ENCODE results near the gene CDK14. TPM values are rescaled to one million over a fixed set of nuclear protein-coding genes. Genes with fewer than 3 reads are reported as not detected.

Gene CDK14
- total RNA-seq, 5 donors from 2014 or later (not counting 1 experiment from before 2014, with no cell fraction given): 0.86 to 6.6 (median 1.6) TPM

DNA sequence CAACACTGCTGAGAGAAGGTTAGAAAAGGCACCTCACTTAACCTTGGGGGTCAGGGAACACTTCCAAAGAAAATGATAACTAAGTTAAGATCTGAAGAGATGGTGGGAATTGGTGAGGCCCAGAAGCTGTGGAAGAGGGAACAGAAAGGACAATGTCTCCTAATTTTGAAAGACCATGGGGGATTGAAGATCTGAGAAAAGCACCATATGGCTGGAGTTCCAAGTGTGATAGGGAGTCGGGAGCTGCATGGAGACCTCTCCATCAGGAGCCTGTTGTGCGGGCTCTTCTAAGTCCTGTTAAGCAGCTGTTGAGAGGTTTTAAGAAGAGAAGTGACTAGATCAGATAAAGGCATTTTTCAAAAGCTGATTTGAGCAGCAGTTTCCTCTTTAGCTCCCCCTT lies 254.3 kb downstream of the CDK14 start:
- ATAC-seq (replicated peaks in 1 of 4) (no peak), DNase-seq (no peak)
- no peak overlapping the region for H3K4me3 ChIP-seq (ENCODE audit: control insufficient read depth in 1 of 2, extremely low read depth in 1 of 2, low read length in 1 of 2)
- POLR2A ChIA-PET: interaction anchor here in 1 of 2 donors (0.7 kb wide), 1 partner anchor 1933 kb away, joined by 3 read pairs; no protein-coding TSS in a partner anchor
- no peaks in the 10 kb centered on the region for H3K4me1 ChIP-seq (ENCODE audit: control insufficient read depth in 1 of 2, extremely low read depth in 1 of 2, insufficient read depth in 2 of 2, low read length in 2 of 2)
- no peak overlapping the region for H3K27ac ChIP-seq (ENCODE audit: low read length)
- no peaks in the 10 kb centered on the region for H3K36me3 ChIP-seq (ENCODE audit: control insufficient read depth in 2 of 2, extremely low read depth in 1 of 2, insufficient read depth in 1 of 2, low read length in 1 of 2)
- Mint-ChIP-seq H3K27ac (no peak overlapping the region), H3K4me3 (no peak overlapping the region), H3K9me3 (no peaks in the 10 kb centered on the region), H3K4me1 (no peaks in the 10 kb centered on the region), H3K36me3 (no peaks in the 10 kb centered on the region), H3K27me3 (no peaks in the 10 kb centered on the region)
- H3K27me3 ChIP-seq (replicated peaks in 1 of 2; ENCODE audit: control insufficient read depth in 2 of 2, extremely low read depth in 1 of 2, insufficient read depth in 2 of 2, low read length in 1 of 2): no peaks in the 10 kb centered on the region
- CTCF ChIA-PET: no interaction called here
- WGBS (ENCODE audit: insufficient coverage): 67% methylated on average over 1 of the region's 2 CpGs
- no peaks in the 10 kb centered on the region for H3K9me3 ChIP-seq

DNA sequence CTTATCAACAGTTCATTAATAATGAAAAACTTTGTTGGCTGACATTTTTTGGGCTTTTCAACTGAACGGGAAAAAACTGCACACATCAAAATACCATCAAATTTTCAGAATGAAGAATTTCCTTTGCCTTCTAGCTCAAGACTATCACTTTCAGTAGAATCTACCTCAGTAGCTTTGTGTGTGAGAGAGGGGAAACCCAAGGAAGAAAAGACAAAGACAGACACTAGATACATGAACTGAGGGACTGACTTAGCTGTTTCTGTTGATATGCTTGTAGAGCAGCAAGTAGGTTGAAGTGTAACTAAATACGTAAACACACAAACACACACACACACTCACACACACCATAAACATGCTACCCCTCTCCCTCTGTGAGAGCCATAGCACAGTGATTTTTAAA lies 257.1 kb downstream of the CDK14 start:
- Mint-ChIP-seq H3K27me3 (peaks cover 0 to 3% of the 10 kb centered on the region in 2 donors), H3K36me3 (no peaks in the 10 kb centered on the region), H3K27ac (no peak overlapping the region), H3K4me3 (no peak overlapping the region), H3K9me3 (no peaks in the 10 kb centered on the region), H3K4me1 (no peaks in the 10 kb centered on the region)
- H3K27ac ChIP-seq (ENCODE audit: low read length): no peak overlapping the region
- no peak for DNase-seq
- H3K4me3 ChIP-seq (ENCODE audit: control insufficient read depth in 1 of 2, extremely low read depth in 1 of 2, low read length in 1 of 2): no peak overlapping the region
- ChIA-PET CTCF (no interaction called here), POLR2A (no interaction called here)
- no peaks in the 10 kb centered on the region for H3K27me3 ChIP-seq (replicated peaks in 1 of 2; ENCODE audit: control insufficient read depth in 2 of 2, extremely low read depth in 1 of 2, insufficient read depth in 2 of 2, low read length in 1 of 2)
- WGBS (ENCODE audit: insufficient coverage): no CpG with 5 or more reads among the region's 2 CpGs
- H3K4me1 ChIP-seq (ENCODE audit: control insufficient read depth in 1 of 2, extremely low read depth in 1 of 2, insufficient read depth in 2 of 2, low read length in 2 of 2): no peaks in the 10 kb centered on the region
- no peak for ATAC-seq (replicated peaks in 1 of 4)
- H3K36me3 ChIP-seq (ENCODE audit: control insufficient read depth in 2 of 2, extremely low read depth in 1 of 2, insufficient read depth in 1 of 2, low read length in 1 of 2): no peaks in the 10 kb centered on the region
- no peaks in the 10 kb centered on the region for H3K9me3 ChIP-seq

DNA sequence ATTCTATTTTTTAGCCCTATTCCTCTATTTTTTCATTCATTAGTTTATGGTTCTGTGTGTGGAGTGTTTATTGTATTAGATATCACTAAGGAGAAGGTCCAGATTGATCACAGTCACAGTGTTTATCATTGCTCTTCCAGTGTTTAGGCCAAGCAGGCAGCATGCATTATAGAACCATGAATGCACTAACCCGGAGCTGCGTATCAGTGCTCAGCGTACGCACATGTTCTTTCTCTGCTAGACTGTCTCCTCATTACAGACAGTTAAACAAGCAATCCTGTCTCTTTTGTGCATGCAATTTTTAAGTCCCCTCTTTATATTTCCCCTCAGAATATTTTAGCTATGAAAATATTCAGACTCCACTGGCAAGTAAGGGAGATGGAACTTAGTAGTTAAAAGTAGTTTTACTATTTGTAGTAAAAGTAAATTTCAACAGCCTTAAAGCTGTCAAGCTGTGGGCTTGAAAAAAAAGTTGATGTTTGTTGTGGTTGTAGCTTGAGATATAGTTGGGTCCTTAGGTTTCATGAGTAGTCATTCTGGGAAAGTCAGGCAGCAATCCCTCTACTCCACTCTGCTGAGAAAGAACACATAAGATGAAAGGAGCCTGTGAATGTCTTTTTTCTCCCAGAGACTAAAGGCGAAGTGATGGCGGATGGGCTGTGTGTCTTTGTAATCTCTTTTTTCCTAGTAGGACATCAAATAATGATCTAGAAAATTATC lies 260.4 kb downstream of the CDK14 start:
- H3K9me3 Mint-ChIP-seq: no peaks in the 10 kb centered on the region

GRCh38 chr7:90857603-90858002 lies 261.5 kb downstream of the CDK14 start:
- H3K36me3 ChIP-seq (ENCODE audit: control insufficient read depth in 2 of 2, extremely low read depth in 1 of 2, insufficient read depth in 1 of 2, low read length in 1 of 2): no peaks in the 10 kb centered on the region
- H3K4me3 Mint-ChIP-seq: no peak overlapping the region
- no peaks in the 10 kb centered on the region for H3K27me3 ChIP-seq (replicated peaks in 1 of 2; ENCODE audit: control insufficient read depth in 2 of 2, extremely low read depth in 1 of 2, insufficient read depth in 2 of 2, low read length in 1 of 2)
- no peaks in the 10 kb centered on the region for H3K36me3 Mint-ChIP-seq
- no peak overlapping the region for H3K27ac Mint-ChIP-seq
- H3K27me3 Mint-ChIP-seq: peaks cover 0 to 3% of the 10 kb centered on the region in 2 donors
- H3K27ac ChIP-seq (ENCODE audit: low read length): no peak overlapping the region
- DNase-seq (no peak), ATAC-seq (replicated peaks in 1 of 4) (no peak)
- H3K9me3 Mint-ChIP-seq: no peaks in the 10 kb centered on the region
- H3K4me1 Mint-ChIP-seq: no peaks in the 10 kb centered on the region
- no peak overlapping the region for H3K4me3 ChIP-seq (ENCODE audit: control insufficient read depth in 1 of 2, extremely low read depth in 1 of 2, low read length in 1 of 2)
- ChIA-PET POLR2A (no interaction called here), CTCF (no interaction called here)
- no peaks in the 10 kb centered on the region for H3K9me3 ChIP-seq
- no peaks in the 10 kb centered on the region for H3K4me1 ChIP-seq (ENCODE audit: control insufficient read depth in 1 of 2, extremely low read depth in 1 of 2, insufficient read depth in 2 of 2, low read length in 2 of 2)
- 83% methylated on average over 2 of the region's 2 CpGs for WGBS (ENCODE audit: insufficient coverage)

More for the DNA sequence above, 260.4 kb downstream of the CDK14 start:
- DNase-seq (no peak), ATAC-seq (replicated peaks in 1 of 4) (no peak)
- Mint-ChIP-seq H3K4me3 (no peak overlapping the region), H3K27ac (no peak overlapping the region), H3K4me1 (no peaks in the 10 kb centered on the region), H3K27me3 (peaks cover 0 to 3% of the 10 kb centered on the region in 2 donors), H3K36me3 (no peaks in the 10 kb centered on the region)
- 91% methylated on average over 4 of the region's 6 CpGs for WGBS (ENCODE audit: insufficient coverage)
- ChIA-PET POLR2A (interaction anchor here in 1 of 2 donors (0.6 kb wide), 1 partner anchor 141 kb away, joined by 3 read pairs; no protein-coding TSS in a partner anchor), CTCF (no interaction called here)
- H3K27me3 ChIP-seq (replicated peaks in 1 of 2; ENCODE audit: control insufficient read depth in 2 of 2, extremely low read depth in 1 of 2, insufficient read depth in 2 of 2, low read length in 1 of 2): no peaks in the 10 kb centered on the region
- H3K4me3 ChIP-seq (ENCODE audit: control insufficient read depth in 1 of 2, extremely low read depth in 1 of 2, low read length in 1 of 2): no peak overlapping the region
- H3K36me3 ChIP-seq (ENCODE audit: control insufficient read depth in 2 of 2, extremely low read depth in 1 of 2, insufficient read depth in 1 of 2, low read length in 1 of 2): no peaks in the 10 kb centered on the region
- no peak overlapping the region for H3K27ac ChIP-seq (ENCODE audit: low read length)
- no peaks in the 10 kb centered on the region for H3K9me3 ChIP-seq
- no peaks in the 10 kb centered on the region for H3K4me1 ChIP-seq (ENCODE audit: control insufficient read depth in 1 of 2, extremely low read depth in 1 of 2, insufficient read depth in 2 of 2, low read length in 2 of 2)

DNA sequence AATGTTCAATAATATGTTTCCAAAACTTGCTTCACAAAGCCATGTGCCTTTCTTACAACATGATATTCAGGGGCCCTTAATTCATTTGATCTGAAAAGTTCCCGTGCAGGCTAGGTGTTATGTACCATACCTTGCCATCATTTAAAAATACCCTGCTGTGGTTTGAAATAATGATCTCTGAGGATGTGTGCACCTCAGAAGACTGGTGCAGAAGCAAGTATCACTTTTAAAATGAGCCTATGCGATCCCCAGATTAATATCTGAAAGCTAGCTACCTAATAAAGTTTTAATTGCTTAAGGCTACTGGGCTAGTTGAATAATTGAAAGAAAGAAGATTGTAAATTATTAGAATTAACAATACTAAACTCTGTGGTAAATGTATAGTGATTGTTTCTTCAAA lies 262.4 kb downstream of the CDK14 start:
- Mint-ChIP-seq H3K27me3 (peaks cover 0 to 3% of the 10 kb centered on the region in 2 donors), H3K36me3 (no peaks in the 10 kb centered on the region), H3K27ac (no peak overlapping the region), H3K4me3 (no peak overlapping the region), H3K9me3 (no peaks in the 10 kb centered on the region), H3K4me1 (no peaks in the 10 kb centered on the region)
- H3K36me3 ChIP-seq (ENCODE audit: control insufficient read depth in 2 of 2, extremely low read depth in 1 of 2, insufficient read depth in 1 of 2, low read length in 1 of 2): no peaks in the 10 kb centered on the region
- H3K27me3 ChIP-seq (replicated peaks in 1 of 2; ENCODE audit: control insufficient read depth in 2 of 2, extremely low read depth in 1 of 2, insufficient read depth in 2 of 2, low read length in 1 of 2): no peaks in the 10 kb centered on the region
- POLR2A ChIA-PET: no interaction called here
- ATAC-seq (replicated peaks in 1 of 4) (no peak), DNase-seq (no peak)
- WGBS (ENCODE audit: insufficient coverage): no CpG with 5 or more reads among the region's 2 CpGs
- no peak overlapping the region for H3K4me3 ChIP-seq (ENCODE audit: control insufficient read depth in 1 of 2, extremely low read depth in 1 of 2, low read length in 1 of 2)
- CTCF ChIA-PET: no interaction called here
- H3K9me3 ChIP-seq: no peaks in the 10 kb centered on the region
- no peak overlapping the region for H3K27ac ChIP-seq (ENCODE audit: low read length)
- H3K4me1 ChIP-seq (ENCODE audit: control insufficient read depth in 1 of 2, extremely low read depth in 1 of 2, insufficient read depth in 2 of 2, low read length in 2 of 2): no peaks in the 10 kb centered on the region

DNA sequence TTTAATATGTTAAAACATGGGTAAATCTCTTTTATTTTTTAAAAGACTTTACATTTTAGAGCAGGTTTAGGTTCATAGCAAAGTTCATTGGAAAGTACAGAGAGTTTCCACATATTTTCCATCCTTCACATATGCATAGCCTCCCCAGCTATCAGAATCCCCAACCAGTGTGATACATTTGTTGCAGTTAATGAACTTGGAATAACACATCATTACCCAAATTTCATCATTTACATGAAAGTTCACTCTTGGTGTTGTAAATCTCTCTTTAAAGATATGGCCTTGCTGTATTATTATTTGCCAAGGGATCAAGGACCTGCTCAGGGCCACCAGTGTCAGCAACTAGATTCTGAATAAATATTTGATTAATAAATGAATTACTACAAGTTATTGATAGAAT lies 263.4 kb downstream of the CDK14 start:
- DNase-seq (no peak), ATAC-seq (replicated peaks in 1 of 4) (no peak)
- H3K4me1 Mint-ChIP-seq: no peaks in the 10 kb centered on the region
- H3K27ac Mint-ChIP-seq: no peak overlapping the region
- H3K9me3 ChIP-seq: no peaks in the 10 kb centered on the region
- H3K36me3 ChIP-seq (ENCODE audit: control insufficient read depth in 2 of 2, extremely low read depth in 1 of 2, insufficient read depth in 1 of 2, low read length in 1 of 2): no peaks in the 10 kb centered on the region
- no peak overlapping the region for H3K4me3 Mint-ChIP-seq
- H3K27me3 ChIP-seq (replicated peaks in 1 of 2; ENCODE audit: control insufficient read depth in 2 of 2, extremely low read depth in 1 of 2, insufficient read depth in 2 of 2, low read length in 1 of 2): no peaks in the 10 kb centered on the region
- ChIA-PET POLR2A (no interaction called here), CTCF (no interaction called here)
- no peak overlapping the region for H3K4me3 ChIP-seq (ENCODE audit: control insufficient read depth in 1 of 2, extremely low read depth in 1 of 2, low read length in 1 of 2)
- no peaks in the 10 kb centered on the region for H3K9me3 Mint-ChIP-seq
- H3K27me3 Mint-ChIP-seq: peaks cover 0 to 3% of the 10 kb centered on the region in 2 donors
- no peaks in the 10 kb centered on the region for H3K36me3 Mint-ChIP-seq
- H3K4me1 ChIP-seq (ENCODE audit: control insufficient read depth in 1 of 2, extremely low read depth in 1 of 2, insufficient read depth in 2 of 2, low read length in 2 of 2): no peaks in the 10 kb centered on the region
- no peak overlapping the region for H3K27ac ChIP-seq (ENCODE audit: low read length)

DNA sequence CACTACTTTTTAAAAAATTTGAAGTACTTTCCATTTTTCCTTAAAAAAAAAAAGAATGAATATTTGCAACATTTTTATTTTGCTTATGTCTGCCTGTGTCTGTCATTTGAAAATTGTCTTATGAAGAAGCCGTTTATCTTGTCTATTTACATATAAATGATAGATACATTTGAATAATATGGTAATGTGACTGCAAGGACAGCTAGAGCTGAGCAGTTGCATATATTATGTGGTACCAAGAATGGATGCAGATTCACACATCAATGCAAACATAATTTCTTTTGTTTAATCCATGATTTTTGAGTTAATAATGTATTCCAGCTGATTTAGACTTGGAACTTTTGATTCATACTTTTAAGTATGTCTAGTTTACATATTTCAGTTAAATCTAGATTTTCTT lies 268.0 kb downstream of the CDK14 start:
- H3K27ac ChIP-seq (ENCODE audit: low read length): no peak overlapping the region
- no peak for ATAC-seq (replicated peaks in 1 of 4)
- CTCF ChIA-PET: no interaction called here
- no peak for DNase-seq
- no peak overlapping the region for H3K4me3 ChIP-seq (ENCODE audit: control insufficient read depth in 1 of 2, extremely low read depth in 1 of 2, low read length in 1 of 2)
- POLR2A ChIA-PET: no interaction called here
- H3K27me3 ChIP-seq (replicated peaks in 1 of 2; ENCODE audit: control insufficient read depth in 2 of 2, extremely low read depth in 1 of 2, insufficient read depth in 2 of 2, low read length in 1 of 2): no peaks in the 10 kb centered on the region
- no CpG with 5 or more reads among the region's 1 CpG for WGBS (ENCODE audit: insufficient coverage)
- no peaks in the 10 kb centered on the region for H3K36me3 ChIP-seq (ENCODE audit: control insufficient read depth in 2 of 2, extremely low read depth in 1 of 2, insufficient read depth in 1 of 2, low read length in 1 of 2)
- H3K4me3 Mint-ChIP-seq: no peak overlapping the region
- no peaks in the 10 kb centered on the region for H3K4me1 Mint-ChIP-seq
- H3K9me3 ChIP-seq: no peaks in the 10 kb centered on the region
- peaks cover 2% of the 10 kb centered on the region in 3 donors for H3K9me3 Mint-ChIP-seq
- H3K27ac Mint-ChIP-seq: no peak overlapping the region
- no peaks in the 10 kb centered on the region for H3K27me3 Mint-ChIP-seq
- no peaks in the 10 kb centered on the region for H3K36me3 Mint-ChIP-seq
- H3K4me1 ChIP-seq (ENCODE audit: control insufficient read depth in 1 of 2, extremely low read depth in 1 of 2, insufficient read depth in 2 of 2, low read length in 2 of 2): no peaks in the 10 kb centered on the region
